ENCODE data around the gene ATG7.
"Not testable (repeated sequence)": the region's sequence is repeated elsewhere in the genome, so short reads cannot be mapped to it uniquely, and the experiment has no call there.

The ATG7 gene

GRCh38 chr3:11570251-11570650, 298.1 kb downstream of the ATG7 start:
- no peak for DNase-seq
- no peak for ATAC-seq

GRCh38 chr3:11570789-11571495, 298.7 kb downstream of the ATG7 start:
- DNase-seq = no peak
- ATAC-seq = no peak

GRCh38 chr3:11572660-11573059, 300.5 kb downstream of the ATG7 start:
- ATAC-seq, DNase-seq: not testable (repeated sequence)

GRCh38 chr3:11574981-11575669, 302.9 kb downstream of the ATG7 start:
- DNase-seq (no peak), ATAC-seq (no peak)

- ATAC-seq = no peak
- no peak for DNase-seq
Measured at GRCh38 chr3:11575677-11576076, 303.5 kb downstream of the ATG7 start.

- DNase-seq (no peak), ATAC-seq (no peak)
Measured at GRCh38 chr3:11576453-11576852, 304.3 kb downstream of the ATG7 start.

- ATAC-seq (no peak), DNase-seq (no peak)
Measured at GRCh38 chr3:11578169-11578568, 306.0 kb downstream of the ATG7 start.

GRCh38 chr3:11580645-11581044, 308.4 kb downstream of the ATG7 start:
- DNase-seq (no peak), ATAC-seq (no peak)

- DNase-seq (no peak), ATAC-seq (no peak)
Measured at GRCh38 chr3:11581237-11582190, 309.3 kb downstream of the ATG7 start.

GRCh38 chr3:11582191-11582968, 310.2 kb downstream of the ATG7 start:
- ATAC-seq (peak; percentile 65), DNase-seq (no peak)

- DNase-seq = no peak
- ATAC-seq = no peak
Measured at GRCh38 chr3:11583235-11583634, 311.0 kb downstream of the ATG7 start.

GRCh38 chr3:11583638-11584046, 311.4 kb downstream of the ATG7 start:
- no peak for ATAC-seq
- no peak for DNase-seq

- ATAC-seq = no peak
- no peak for DNase-seq
Measured at GRCh38 chr3:11584570-11584969, 312.4 kb downstream of the ATG7 start.

GRCh38 chr3:11587766-11588165, 315.6 kb downstream of the ATG7 start:
- DNase-seq (no peak), ATAC-seq (no peak)

- DNase-seq = no peak
- ATAC-seq = no peak
Measured at GRCh38 chr3:11588338-11588737, 316.1 kb downstream of the ATG7 start.

GRCh38 chr3:11588755-11589154, 316.6 kb downstream of the ATG7 start:
- ATAC-seq = no peak
- DNase-seq = no peak

- no peak for ATAC-seq
- DNase-seq = no peak
Measured at GRCh38 chr3:11589706-11590105, 317.5 kb downstream of the ATG7 start.

- DNase-seq = no peak
Measured at GRCh38 chr3:11591002-11591355, 318.8 kb downstream of the ATG7 start.

GRCh38 chr3:11591391-11592282, 319.4 kb downstream of the ATG7 start:
- no peak for ATAC-seq
- DNase-seq = no peak

More at GRCh38 chr3:11591002-11591355, 318.8 kb downstream of the ATG7 start:
- no peak for ATAC-seq

GRCh38 chr3:11592445-11593298, 320.5 kb downstream of the ATG7 start:
- no peak for ATAC-seq

More at GRCh38 chr3:11592445-11593298, 320.5 kb downstream of the ATG7 start:
- no peak for DNase-seq
